K562 (cell line): ENCODE results near the gene USP10. TPM values are rescaled to one million over a fixed set of nuclear protein-coding genes. Genes with fewer than 3 reads are reported as not detected.

ENCODE experiments used
- ATAC-seq: fragments of 200-7000 bp; cut with Tn5 transposase; 3 replicates; pipeline ENCODE4 v1.9.1; 2020; ENCODE audit warnings: moderate library complexity
- BruUV-seq: library from RNA; stranded (reverse); fragments of 400-500 nt; replicated peaks from 2 replicates; lab custom pipeline; 2021; lab: Mats Ljungman, UMichigan
- CTCF ChIA-PET: fragments of 300-600 bp; formaldehyde crosslinking; extraction: SDS; loops from one replicate; lab custom pipeline; 2021; ENCODE audit warnings: low intra/inter-chr PET ratio; lab: Yijun Ruan, JAX
- POLR2A ChIA-PET: fragments of 300-600, 350-650 bp; sonication (Branson Sonifier 250); formaldehyde crosslinking; extraction: SDS; loops from one replicate; lab custom pipeline; 2021; ENCODE audit warnings: antibody characterized with exemption, inconsistent platforms; lab: Yijun Ruan, JAX
- DNase-seq, 4 experiments: peaks; one replicate each; pipeline versions ENCODE4 v3.0.0 to v3.0.0-alpha.2; 2011 to 2018; ENCODE audit warnings: low spot score in 3 of 4, mixed read lengths in 3 of 4; ENCODE audit errors: extremely low read depth in 1 of 4
- FAIRE-seq: peaks from 2 replicates; lab custom pipeline; 2011; peaks lifted over from hg19 to GRCh38; lab: Jason Lieb, UNC
- H2AFZ ChIP-seq: 2 replicates; pipeline ENCODE4 v1.6.0; 2011; ENCODE audit warnings: low read depth, low read length, control low read depth, inconsistent platforms
- H3K27ac ChIP-seq: fragments of 200-600 bp; 3 replicates; pipeline ENCODE4 v1.8.0; 2011; ENCODE audit warnings: low read depth, mild to moderate bottlenecking, control low read depth, inconsistent platforms, low read length, moderate library complexity, mixed read lengths; ENCODE audit errors: extremely low read depth
- H3K27me3 ChIP-seq, 2 experiments: fragments of 300-600 bp in 1 of 2; 2 replicates in 1 of 2; 3 replicates in 1 of 2; pipeline versions ENCODE4 v1.6.0 to v1.8.0; 2011; ENCODE audit warnings: inconsistent platforms in 2 of 2, low read length in 2 of 2, mild to moderate bottlenecking in 1 of 2, mixed read lengths in 1 of 2, moderate library complexity in 1 of 2; ENCODE audit not compliant: control insufficient read depth in 2 of 2, insufficient read depth in 2 of 2
- H3K36me3 ChIP-seq: fragments of 300-600 bp; 3 replicates; pipeline ENCODE4 v1.8.0; 2011; ENCODE audit warnings: mild to moderate bottlenecking, low read length, inconsistent platforms; ENCODE audit not compliant: control insufficient read depth, insufficient read depth
- H3K4me1 ChIP-seq, 2 experiments: fragments of 200-600 bp in 1 of 2; replicated peaks in 1 of 2; 2 replicates in 1 of 2; 3 replicates in 1 of 2; pipeline versions ENCODE4 v1.5.1 to v1.8.0; 2011; ENCODE audit warnings: inconsistent platforms in 2 of 2, low read length in 2 of 2, mild to moderate bottlenecking in 1 of 2, mixed read lengths in 1 of 2, moderate library complexity in 1 of 2; ENCODE audit not compliant: control insufficient read depth in 2 of 2, insufficient read depth in 2 of 2
- H3K4me2 ChIP-seq: 2 replicates; pipeline ENCODE4 v1.6.1; 2011; ENCODE audit warnings: low read length, control low read depth, inconsistent platforms, mixed read lengths; ENCODE audit not compliant: insufficient read depth
- H3K4me3 ChIP-seq: fragments of 200-600 bp; sonication (generic), shearing (Covaris generic); 2 replicates; pipeline ENCODE4 v1.5.1; 2016; ENCODE audit warnings: control low read depth, inconsistent platforms
- H3K79me2 ChIP-seq: fragments of 200-600 bp; 3 replicates; pipeline ENCODE4 v1.8.0; 2011; ENCODE audit warnings: low read length, inconsistent platforms; ENCODE audit not compliant: control insufficient read depth, insufficient read depth
- H3K9ac ChIP-seq, 2 experiments: 2 replicates each; pipeline versions ENCODE4 v1.6.0 to v1.6.1; 2011; ENCODE audit warnings: low read depth in 2 of 2, low read length in 2 of 2, control low read depth in 1 of 2, inconsistent platforms in 1 of 2, mild to moderate bottlenecking in 1 of 2, mixed read lengths in 1 of 2; ENCODE audit not compliant: insufficient read depth in 1 of 2
- H3K9me1 ChIP-seq: one replicate; pipeline ENCODE4 v1.6.0; 2011; ENCODE audit warnings: inconsistent platforms, mild to moderate bottlenecking, low read length, moderate library complexity; ENCODE audit not compliant: control insufficient read depth, insufficient read depth
- H3K9me3 ChIP-seq: replicated peaks from 2 replicates; pipeline ENCODE4 v1.5.1; 2011; ENCODE audit warnings: low read depth, low read length, inconsistent platforms; ENCODE audit not compliant: control insufficient read depth, insufficient read depth
- H4K20me1 ChIP-seq: replicated peaks from 2 replicates; pipeline ENCODE4 v1.6.1; 2011; ENCODE audit warnings: low read length, inconsistent platforms, mixed read lengths; ENCODE audit not compliant: control insufficient read depth, insufficient read depth
- CEBPB ChIP-seq: fragments of 450-650 bp; IDR thresholded peaks from 2 replicates; pipeline ENCODE4 v1.6.1; 2016; ENCODE audit warnings: missing genetic modification characterization, missing compliant biosample characterization
- CEBPG ChIP-seq, 3 experiments: fragments of 200-800 bp in 1 of 3; sonication (Bioruptor generic) in 1 of 3; sonication (generic) in 1 of 3; formaldehyde crosslinking in 1 of 3; IDR thresholded peaks in 2 of 3; conservative IDR thresholded peaks in 1 of 3; 2 replicates each; pipeline versions ENCODE4 v1.6.1 to v1.8.0; 2016 to 2022; ENCODE audit warnings: missing compliant biosample characterization in 2 of 3, missing genetic modification characterization in 2 of 3, mild to moderate bottlenecking in 1 of 3, missing genetic modification reagents in 1 of 3
- ETV1 ChIP-seq: fragments of 450-650 bp; conservative IDR thresholded peaks from 2 replicates; pipeline ENCODE4 v1.6.1; 2016; ENCODE audit warnings: missing genetic modification characterization, control low read depth, low read depth, missing compliant biosample characterization
- MTF1 ChIP-seq: fragments of 250-450 bp; sonication (Bioruptor Pico); IDR thresholded peaks from 2 replicates; pipeline ENCODE4 v1.9.0; 2021; ENCODE audit warnings: moderate library complexity, mild to moderate bottlenecking, inconsistent platforms, borderline replicate concordance
- PYGO2 ChIP-seq: fragments of 450-650 bp; IDR thresholded peaks from 2 replicates; pipeline ENCODE4 v1.6.1; 2016; ENCODE audit warnings: mild to moderate bottlenecking, missing genetic modification characterization, moderate library complexity, missing compliant biosample characterization
- STAT5A ChIP-seq: IDR thresholded peaks from 2 replicates; pipeline ENCODE4 v1.6.1; 2012; ENCODE audit warnings: low read length, inconsistent platforms, borderline replicate concordance
- THAP12 ChIP-seq: fragments of 250-450 bp; sonication (Bioruptor Pico); IDR thresholded peaks from 2 replicates; pipeline ENCODE4 v1.9.0; 2021; ENCODE audit warnings: mild to moderate bottlenecking, inconsistent platforms
- ZNF124 ChIP-seq: sonication (generic); formaldehyde crosslinking; IDR thresholded peaks from 2 replicates; pipeline ENCODE4 v1.8.1; 2022; ENCODE audit warnings: missing genetic modification reagents
- ZNF316 ChIP-seq: fragments of 450-650 bp; IDR thresholded peaks from 2 replicates; pipeline ENCODE4 v1.6.1; 2016
- WGBS: fragments of 100-300 bp; shearing (Covaris generic); methylation state at CpG from one replicate; pipeline ENCODE4 v1.1.6; 2016; ENCODE audit warnings: low coverage, mixed read lengths; ENCODE audit not compliant: insufficient coverage; ENCODE audit errors: missing lambda C conversion rate; 5-methylcytosine and 5-hydroxymethylcytosine counted together
- in situ Hi-C: fragments of 300-500 bp; cut with MboI; formaldehyde crosslinking; loops from 4 replicates; pipeline ENCODE4 v1.15.0; 2018; ENCODE audit warnings: inconsistent platforms, mixed read lengths
- intact Hi-C: fragments of 100-400 bp; cut with micrococcal nuclease; formaldehyde crosslinking; loops from 2 replicates; pipeline ENCODE4 v1.14.2; 2022
- polyA plus RNA-seq, 8 experiments: library from polyadenylated mRNA; depleted of rRNA in 4 of 8; stranded (reverse) in 5 of 8; unstranded in 3 of 8; fragments of >200 nt; fragmentation: Nextera tagmentation in 2 of 8; fragmentation: Illumina TruSeq in 1 of 8; extraction: Ambion mirVana in 2 of 8; extraction: Trizol in 1 of 8; gene quantifications; 2 replicates each; pipeline versions ENCODE4 v1.2.1 to v1.2.3, GENCODE V29; 2011 to 2014; ENCODE audit warnings: inconsistent platforms in 1 of 8, missing spikeins in 1 of 8
- total RNA-seq, 7 experiments: library from RNA; depleted of rRNA in 6 of 7; stranded (reverse); fragments of >200 nt in 6 of 7; fragmentation: Illumina TruSeq in 2 of 7; extraction: Trizol in 2 of 7; gene quantifications; 2 replicates each; pipeline versions ENCODE4 v1.2.1 to v1.2.3, GENCODE V29; 2011 to 2021; ENCODE audit warnings: low replicate concordance in 1 of 7

The USP10 gene
- total and polyA plus RNA-seq, 9 of the 15 experiments (the other 6 are each of a cell fraction or from before 2014, with no cell fraction given) = 61.7 to 197 (median 116) TPM

GRCh38 chr16:84823484-84823883 lies 123.7 kb downstream of the USP10 start (continued):
- TF ChIP-seq THAP12 (CRISPR knock-in tag) (no peak), CEBPB (tag) (peak; percentile 90), ETV1 (peak; percentile 46; the same call in 1 of the 2 replicates), MTF1 (CRISPR knock-in tag) (no peak), ZNF124 (CRISPR knock-in tag) (no peak), STAT5A (no peak), CEBPG (CRISPR knock-in tag; IDR thresholded peaks at IDR 0.05) (no peak), CEBPG (tag; conservative IDR thresholded peaks at IDR 0.05 in 1 of 2, IDR thresholded peaks at IDR 0.05 in 1 of 2) (peak; percentile 92 to 95), ZNF316 (peak; percentile 31; the same call in 1 of the 2 replicates)

- Histone ChIP-seq H2AFZ (no peak overlapping the region), H3K9me3 (no peaks in the 10 kb centered on the region), H3K27ac (no peak overlapping the region), H4K20me1 (peaks cover 14% of the 10 kb centered on the region; the same call in 1 of the 2 replicates), H3K4me1 (peaks cover 8 to 12% of the 10 kb centered on the region in 2 experiments; a peak in 2 of 5 replicates), H3K27me3 (peaks cover 49 to 70% of the 10 kb centered on the region in 2 experiments), H3K9ac (no peak overlapping the region), H3K79me2 (no peaks in the 10 kb centered on the region), H3K9me1 (no peaks in the 10 kb centered on the region), H3K36me3 (no peaks in the 10 kb centered on the region), H3K4me2 (no peak overlapping the region), H3K4me3 (no peak overlapping the region)
- no TSS peak for BruUV-seq
- FAIRE-seq (no peak), ATAC-seq (no peak), DNase-seq (no peak)
- TF ChIP-seq CEBPG (CRISPR knock-in tag; IDR thresholded peaks at IDR 0.05) = no peak
- TF ChIP-seq CEBPG (tag; conservative IDR thresholded peaks at IDR 0.05 in 1 of 2, IDR thresholded peaks at IDR 0.05 in 1 of 2) = 0 out of 4 replicates have a peak, but pooled peaks of 1 of the 2 experiments have one; percentile 3
- no peak for TF ChIP-seq PYGO2 (tag)
- ChIA-PET POLR2A (interaction anchor here (0.9 kb wide), 1 partner anchor 9 kb away, joined by 4 read pairs; no protein-coding TSS in a partner anchor), CTCF (no interaction called here)
- intact Hi-C loops = no loop called here
- 4% methylated on average over 5 of the region's 5 CpGs for WGBS
- in situ Hi-C loops = no loop called here
These were observed 124.1 kb downstream of the USP10 start for GRCh38 chr16:84823926-84824325.
